Measurements from ENCODE around the gene DNAJC16. TPM values are rescaled to one million over a fixed set of nuclear protein-coding genes. Genes with fewer than 3 reads are reported as not detected.

The DNAJC16 gene
- total and polyA plus RNA-seq, 9 of the 15 experiments (the other 6 are each of a cell fraction or from before 2014, with no cell fraction given) = 6.9 to 16.8 (median 12.8) TPM

GRCh38 chr1:15618655-15619525, 92.2 kb downstream of the DNAJC16 start (continued):
- 0 out of 2 replicates have a peak, but pooled peaks have one; percentile 19 for TF ChIP-seq TFAP4 (CRISPR knock-in tag; IDR thresholded peaks at IDR 0.05; ENCODE audit: borderline replicate concordance)
- no peak for TF ChIP-seq KDM2B (CRISPR knock-in tag; IDR thresholded peaks at IDR 0.05)
- TF ChIP-seq ZNF830 (CRISPR knock-in tag; IDR thresholded peaks at IDR 0.05) = no peak
- no peak for TF ChIP-seq USF2 (CRISPR knock-in tag; IDR thresholded peaks at IDR 0.05)
- TF ChIP-seq NKRF (IDR thresholded peaks at IDR 0.05; ENCODE audit: borderline replicate concordance) = 0 out of 2 replicates have a peak, but pooled peaks have one; percentile 17
- peak; percentile 80 for TF ChIP-seq ZNF592 (IDR thresholded peaks at IDR 0.05)
- TF ChIP-seq SMAD2 (IDR thresholded peaks at IDR 0.05; ENCODE audit: low read depth, low read length) = no peak
- peak; percentile 52 for TF ChIP-seq MYC (IDR thresholded peaks at IDR 0.05; ENCODE audit: low read depth, low read length)
- no peak for TF ChIP-seq MYC (CRISPR knock-in tag; IDR thresholded peaks at IDR 0.05; ENCODE audit: borderline replicate concordance, low read depth)
- TF ChIP-seq ZNF384 (IDR thresholded peaks at IDR 0.05; ENCODE audit: low read depth, low read length) = no peak
- 0 out of 2 replicates have a peak, but pooled peaks have one; percentile 17 for TF ChIP-seq SIN3B (IDR thresholded peaks at IDR 0.05; ENCODE audit: low read depth)
- TF ChIP-seq PYGO2 (tag; IDR thresholded peaks at IDR 0.05) = no peak
- no peak for TF ChIP-seq ZNF121 (CRISPR knock-in tag; conservative IDR thresholded peaks at IDR 0.05)
- no peak for TF ChIP-seq RFX1 (IDR thresholded peaks at IDR 0.05)
- 0 out of 2 replicates have a peak, but pooled peaks have one; percentile 17 for TF ChIP-seq ZKSCAN8 (CRISPR knock-in tag; IDR thresholded peaks at IDR 0.05)
- TF ChIP-seq ARID3B (CRISPR knock-in tag; IDR thresholded peaks at IDR 0.05; ENCODE audit: borderline replicate concordance) = no peak
- TF ChIP-seq SMARCC2 (IDR thresholded peaks at IDR 0.05; ENCODE audit: low read depth) = no peak

All from K562 (cell line).